H9 (cell line): ENCODE measurements around the gene ANKRD44. TPM values are rescaled to one million over a fixed set of nuclear protein-coding genes. Genes with fewer than 3 reads are reported as not detected.

Experiments
- DNase-seq: peaks from one replicate; pipeline ENCODE4 v3.0.0-alpha.2; 2017
- H2AFZ ChIP-seq: one replicate; pipeline ENCODE4 v1.6.1; 2013; ENCODE audit warnings: mild to moderate bottlenecking, low read length, control low read depth, moderate library complexity
- H2AK5ac ChIP-seq: 2 replicates; pipeline ENCODE4 v1.6.1; 2013; ENCODE audit warnings: low read length, control low read depth, mixed read lengths; ENCODE audit not compliant: insufficient read length
- H2BK120ac ChIP-seq: one replicate; pipeline ENCODE4 v1.6.1; 2013; ENCODE audit warnings: low read depth, mild to moderate bottlenecking, low read length, control low read depth, inconsistent platforms; ENCODE audit not compliant: poor library complexity, severe bottlenecking
- H2BK12ac ChIP-seq: 2 replicates; pipeline ENCODE4 v1.6.1; 2013; ENCODE audit warnings: low read length, control low read depth, mixed read lengths, low read depth; ENCODE audit not compliant: insufficient read length
- H2BK15ac ChIP-seq: 2 replicates; pipeline ENCODE4 v1.6.1; 2013; ENCODE audit warnings: low read depth, low read length, control low read depth
- H2BK20ac ChIP-seq: one replicate; pipeline ENCODE4 v1.6.1; 2013; ENCODE audit warnings: low read depth, mild to moderate bottlenecking, low read length, control low read depth, inconsistent platforms; ENCODE audit not compliant: poor library complexity, severe bottlenecking
- H2BK5ac ChIP-seq: 2 replicates; pipeline ENCODE4 v1.6.1; 2013; ENCODE audit warnings: low read length, control low read depth, mixed read lengths; ENCODE audit not compliant: insufficient read length
- H3K14ac ChIP-seq: 2 replicates; pipeline ENCODE4 v1.6.1; 2013; ENCODE audit warnings: low read length, control low read depth; ENCODE audit not compliant: insufficient read depth
- H3K18ac ChIP-seq: 2 replicates; pipeline ENCODE4 v1.6.1; 2013; ENCODE audit warnings: low read depth, mild to moderate bottlenecking, mixed read lengths, low read length, control low read depth; ENCODE audit not compliant: insufficient read length
- H3K23ac ChIP-seq: 2 replicates; pipeline ENCODE4 v1.6.1; 2013; ENCODE audit warnings: low read length, control low read depth, mixed read lengths, low read depth; ENCODE audit not compliant: insufficient read length
- H3K23me2 ChIP-seq: 2 replicates; pipeline ENCODE4 v1.6.1; 2013; ENCODE audit warnings: low read depth, mild to moderate bottlenecking, mixed read lengths, low read length, control low read depth; ENCODE audit not compliant: insufficient read length, poor library complexity, severe bottlenecking
- H3K27ac ChIP-seq: 2 replicates; pipeline ENCODE4 v1.5.1; 2013; ENCODE audit warnings: low read length, control low read depth, mixed read lengths, low read depth; ENCODE audit not compliant: insufficient read length
- H3K27me3 ChIP-seq: 2 replicates; pipeline ENCODE4 v1.6.1; 2013; ENCODE audit warnings: low read length, control low read depth, inconsistent platforms; ENCODE audit not compliant: insufficient read depth
- H3K4ac ChIP-seq: 2 replicates; pipeline ENCODE4 v1.6.1; 2013; ENCODE audit warnings: low read depth, mild to moderate bottlenecking, control low read depth, inconsistent platforms, low read length, moderate library complexity
- H3K4me1 ChIP-seq: 2 replicates; pipeline ENCODE4 v1.6.1; 2013; ENCODE audit warnings: low read length, control low read depth, inconsistent platforms; ENCODE audit not compliant: insufficient read depth
- H3K4me2 ChIP-seq: 2 replicates; pipeline ENCODE4 v1.6.1; 2013; ENCODE audit warnings: low read length, control low read depth, mixed read lengths; ENCODE audit not compliant: insufficient read length, insufficient read depth
- H3K56ac ChIP-seq: 2 replicates; pipeline ENCODE4 v1.6.1; 2013; ENCODE audit warnings: low read depth, mild to moderate bottlenecking, mixed read lengths, low read length, control low read depth; ENCODE audit not compliant: insufficient read length
- H3K79me1 ChIP-seq: 2 replicates; pipeline ENCODE4 v1.6.1; 2013; ENCODE audit warnings: low read depth, mild to moderate bottlenecking, moderate library complexity, low read length, control low read depth, inconsistent platforms; ENCODE audit not compliant: insufficient read depth, poor library complexity, severe bottlenecking
- H3K79me2 ChIP-seq: 2 replicates; pipeline ENCODE4 v1.6.1; 2013; ENCODE audit warnings: low read length, control low read depth, inconsistent platforms; ENCODE audit not compliant: insufficient read depth
- H3K9ac ChIP-seq: 2 replicates; pipeline ENCODE4 v1.6.1; 2013; ENCODE audit warnings: low read length, control low read depth, mixed read lengths; ENCODE audit not compliant: insufficient read length; ENCODE audit errors: extremely low read depth
- H3K9me3 ChIP-seq: one replicate; pipeline ENCODE4 v1.6.1; 2013; ENCODE audit warnings: low read depth, low read length, inconsistent platforms; ENCODE audit not compliant: control insufficient read depth
- H3T11ph ChIP-seq: one replicate; pipeline ENCODE4 v1.6.1; 2013; ENCODE audit warnings: mild to moderate bottlenecking, low read length, control low read depth, inconsistent platforms
- H4K20me1 ChIP-seq: one replicate; pipeline ENCODE4 v1.6.1; 2013; ENCODE audit not compliant: control insufficient read depth, insufficient read length, insufficient read depth
- H4K5ac ChIP-seq: 2 replicates; pipeline ENCODE4 v1.6.1; 2013; ENCODE audit warnings: low read depth, mild to moderate bottlenecking, mixed read lengths, low read length, control low read depth; ENCODE audit not compliant: insufficient read length
- H4K8ac ChIP-seq: replicated peaks from 2 replicates; pipeline ENCODE4 v1.6.1; 2013; ENCODE audit warnings: low read length, control low read depth, mixed read lengths, low read depth; ENCODE audit not compliant: insufficient read length
- H4K91ac ChIP-seq: 2 replicates; pipeline ENCODE4 v1.6.1; 2013; ENCODE audit warnings: low read depth, mild to moderate bottlenecking, moderate library complexity, mixed read lengths, low read length, control low read depth; ENCODE audit not compliant: insufficient read length
- H3K27ac Mint-ChIP-seq, 3 experiments: 2 replicates in 2 of 3; 3 replicates in 1 of 3; pipeline ENCODE4 v1.8.0; 2020 to 2021; ENCODE audit warnings: mixed read lengths in 3 of 3, mild to moderate bottlenecking in 1 of 3, moderate library complexity in 1 of 3
- H3K27me3 Mint-ChIP-seq: 2 replicates; pipeline ENCODE4 v1.8.0; 2021; ENCODE audit warnings: low read depth, mild to moderate bottlenecking, moderate library complexity, mixed read lengths
- H3K36me3 Mint-ChIP-seq, 3 experiments: 2 replicates in 2 of 3; 3 replicates in 1 of 3; pipeline ENCODE4 v1.8.0; 2020 to 2021; ENCODE audit warnings: low read depth in 3 of 3, mixed read lengths in 3 of 3; ENCODE audit not compliant: insufficient read depth in 1 of 3
- H3K4me1 Mint-ChIP-seq, 2 experiments: 2 replicates each; pipeline ENCODE4 v1.8.0; 2020; ENCODE audit warnings: mixed read lengths in 2 of 2
- H3K4me3 Mint-ChIP-seq, 2 experiments: 2 replicates in 1 of 2; 3 replicates in 1 of 2; pipeline ENCODE4 v1.8.0; 2020 to 2021; ENCODE audit warnings: mild to moderate bottlenecking in 2 of 2, mixed read lengths in 2 of 2, moderate library complexity in 1 of 2
- H3K9me3 Mint-ChIP-seq, 2 experiments: 2 replicates in 1 of 2; 3 replicates in 1 of 2; pipeline ENCODE4 v1.8.0; 2020; ENCODE audit warnings: mild to moderate bottlenecking in 2 of 2, mixed read lengths in 2 of 2, moderate library complexity in 1 of 2
- CTCF ChIP-seq: fragments of 200-600 bp; sonication (generic); conservative IDR thresholded peaks from 3 replicates; pipeline ENCODE4 v1.8.0; 2021; ENCODE audit warnings: antibody characterized with exemption, mild to moderate bottlenecking
- WGBS: extraction: QIAGEN DNeasy Blood & Tissue Kit; methylation state at CpG from one replicate; pipeline ENCODE4 v1.1.7; 2013; ENCODE audit warnings: missing lambda C conversion rate, low lambda C conversion rate, mixed read lengths; ENCODE audit not compliant: insufficient read length; ENCODE audit errors: extremely low coverage; 5-methylcytosine and 5-hydroxymethylcytosine counted together
- total RNA-seq: library from RNA; stranded (reverse); gene quantifications from 2 replicates; pipeline ENCODE4 v1.2.1, GENCODE V29; 2021

ANKRD44 gene
- total RNA-seq, 1 experiment from 2014 or later, result 1.9 TPM

DNA sequence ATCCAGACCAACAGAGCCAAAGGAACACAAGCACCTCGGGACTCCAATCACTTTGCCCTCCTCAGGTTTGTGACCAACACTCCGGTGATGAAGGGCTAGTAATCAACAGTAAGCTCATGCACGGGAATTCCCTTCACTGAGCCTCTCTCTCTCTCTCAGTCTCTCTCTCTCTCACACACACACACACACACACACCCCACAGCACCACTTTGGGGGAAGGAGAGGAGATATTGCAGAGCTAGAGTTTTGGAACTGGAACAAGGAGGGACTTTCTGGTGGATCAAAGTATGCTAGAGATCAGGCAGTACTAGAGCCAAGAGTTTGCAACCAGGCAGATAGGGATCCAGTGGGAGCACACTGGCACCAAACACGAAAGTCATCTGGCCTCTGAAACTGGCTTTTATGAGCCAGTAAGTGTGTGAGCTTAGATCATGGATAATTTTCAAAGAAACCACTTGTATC is 98.7 kb downstream of the ANKRD44 start:
- Histone ChIP-seq H2BK5ac (no peak overlapping the region), H2BK120ac (no peak overlapping the region), H3K9me3 (no peaks in the 10 kb centered on the region), H3K23ac (no peak overlapping the region), H3K18ac (no peak overlapping the region), H2AFZ (no peak overlapping the region), H2BK20ac (no peak overlapping the region), H2BK12ac (no peak overlapping the region), H3K27ac (no peak overlapping the region), H4K8ac (no peak overlapping the region), H3K4me2 (no peak overlapping the region), H3K56ac (no peak overlapping the region), H3K79me1 (no peaks in the 10 kb centered on the region), H4K5ac (no peak overlapping the region), H3K4me1 (no peaks in the 10 kb centered on the region), H4K91ac (no peak overlapping the region), H4K20me1 (no peaks in the 10 kb centered on the region), H2BK15ac (no peak overlapping the region), H2AK5ac (no peak overlapping the region), H3K23me2 (no peaks in the 10 kb centered on the region), H3K9ac (no peak overlapping the region), H3T11ph (no peak overlapping the region), H3K27me3 (no peaks in the 10 kb centered on the region), H3K79me2 (no peaks in the 10 kb centered on the region), H3K14ac (no peak overlapping the region), H3K4ac (no peak overlapping the region)
- H3K4me1 Mint-ChIP-seq, result no peaks in the 10 kb centered on the region
- H3K4me3 Mint-ChIP-seq, result no peak overlapping the region
- no peaks in the 10 kb centered on the region for H3K27me3 Mint-ChIP-seq
- peak overlapping the region in 1 of 3 experiments; percentile 48; a peak in 2 of 7 replicates for H3K27ac Mint-ChIP-seq
- DNase-seq, result no peak
- no peaks in the 10 kb centered on the region for H3K9me3 Mint-ChIP-seq
- no peaks in the 10 kb centered on the region; a peak in 1 of 7 replicates for H3K36me3 Mint-ChIP-seq
- no peak for TF ChIP-seq CTCF
- no CpG with 5 or more reads among the region's 4 CpGs for WGBS
